Uterus (tissue), 4 donors: ENCODE data around the gene TMEM213. TPM values are rescaled to one million over a fixed set of nuclear protein-coding genes. Genes with fewer than 3 reads are reported as not detected.

ENCODE experiments used
- DNase-seq, 2 donors: peaks; one replicate each; pipeline ENCODE4 v3.0.0-alpha.2; 2019 to 2020
- H3K27ac ChIP-seq, 2 donors: fragments of 200-600 bp; sonication (generic); 1 replicate in 1 of 2; 2 replicates in 1 of 2; pipeline ENCODE4 v1.5.1; 2016 to 2018
- H3K27me3 ChIP-seq, 2 donors: fragments of 200-600 bp; sonication (generic); one replicate each; pipeline ENCODE4 v1.5.1; 2018 to 2019; ENCODE audit warnings: control low read depth in 1 of 2
- H3K36me3 ChIP-seq, 2 donors: fragments of 200-600 bp; sonication (generic); one replicate each; pipeline ENCODE4 v1.5.1; 2019; ENCODE audit warnings: control low read depth in 1 of 2
- H3K4me1 ChIP-seq, 2 donors: fragments of 200-600 bp; sonication (generic); one replicate each; pipeline ENCODE4 v1.5.1; 2018 to 2019; ENCODE audit warnings: control low read depth in 1 of 2
- H3K4me3 ChIP-seq, 2 donors: fragments of 200-600 bp; sonication (generic); 1 replicate in 1 of 2; 2 replicates in 1 of 2; pipeline ENCODE4 v1.5.1; 2018 to 2019; ENCODE audit warnings: mild to moderate bottlenecking in 1 of 2
- H3K9me3 ChIP-seq, 2 donors: fragments of 200-600 bp; sonication (generic); one replicate each; pipeline ENCODE4 v1.5.1; 2019; ENCODE audit warnings: control low read depth in 1 of 2
- CTCF ChIP-seq, 4 experiments: fragments of 200-600 bp in 2 of 4; fragments of 450-650 bp in 2 of 4; sonication (generic) in 2 of 4; IDR thresholded peaks; one replicate each; pipeline ENCODE4 v1.5.1; 2016 to 2019; ENCODE audit warnings: antibody characterized with exemption in 4 of 4, mild to moderate bottlenecking in 2 of 4, moderate library complexity in 1 of 4
- POLR2A ChIP-seq, 2 donors: fragments of 450-650 bp; IDR thresholded peaks; one replicate each; pipeline ENCODE4 v1.6.1; 2016; ENCODE audit warnings: antibody characterized with exemption in 2 of 2, mild to moderate bottlenecking in 1 of 2, moderate library complexity in 1 of 2
- intact Hi-C: fragments of 100-400 bp; cut with DNase I; formaldehyde crosslinking; loops from one replicate; pipeline ENCODE4 v1.15.1; 2023; ENCODE audit warnings: low total_unique reads
- total RNA-seq, 4 donors: library from RNA; depleted of rRNA in 3 of 4; stranded (reverse); fragments of >200 nt in 3 of 4; gene quantifications; one replicate each; pipeline versions ENCODE4 v1.1.0 to v1.2.4, GENCODE V29; 2014 to 2023
- donor health status: DM: yes; HTN: yes; CAD: no.

The TMEM213 gene
- total RNA-seq, 4 donors from 2014 or later = 0.35 TPM; not detected in 3

DNA sequence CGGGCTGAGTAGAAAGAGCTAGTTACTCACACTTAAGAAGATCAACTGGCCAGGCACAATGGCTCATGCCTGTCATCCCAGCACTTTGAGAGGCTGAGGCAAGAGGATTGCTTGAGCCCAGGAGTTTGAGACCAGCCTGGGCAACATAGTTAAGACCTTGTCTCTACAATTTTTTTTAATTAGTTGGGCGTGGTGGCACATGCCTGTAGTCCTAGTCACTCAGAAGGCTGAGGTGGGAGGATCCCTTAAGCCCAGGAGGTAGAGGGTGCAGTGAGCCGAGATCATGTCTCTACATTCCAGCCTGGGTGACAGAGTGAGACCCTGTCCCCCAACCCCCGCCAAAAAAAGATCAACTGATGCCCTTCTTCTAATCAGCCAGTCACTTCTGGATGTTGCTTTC lies 74.8 kb downstream of the TMEM213 start:
- H3K36me3 ChIP-seq = no peaks in the 10 kb centered on the region
- H3K27me3 ChIP-seq = no peaks in the 10 kb centered on the region
- no peak for DNase-seq
- no peaks in the 10 kb centered on the region for H3K9me3 ChIP-seq
- intact Hi-C loops = no loop called here
- no peak overlapping the region for H3K27ac ChIP-seq
- H3K4me3 ChIP-seq = no peak overlapping the region
- no peak for TF ChIP-seq CTCF (IDR thresholded peaks at IDR 0.05)
- no peak for TF ChIP-seq POLR2A (IDR thresholded peaks at IDR 0.05)
- no peaks in the 10 kb centered on the region for H3K4me1 ChIP-seq

DNA sequence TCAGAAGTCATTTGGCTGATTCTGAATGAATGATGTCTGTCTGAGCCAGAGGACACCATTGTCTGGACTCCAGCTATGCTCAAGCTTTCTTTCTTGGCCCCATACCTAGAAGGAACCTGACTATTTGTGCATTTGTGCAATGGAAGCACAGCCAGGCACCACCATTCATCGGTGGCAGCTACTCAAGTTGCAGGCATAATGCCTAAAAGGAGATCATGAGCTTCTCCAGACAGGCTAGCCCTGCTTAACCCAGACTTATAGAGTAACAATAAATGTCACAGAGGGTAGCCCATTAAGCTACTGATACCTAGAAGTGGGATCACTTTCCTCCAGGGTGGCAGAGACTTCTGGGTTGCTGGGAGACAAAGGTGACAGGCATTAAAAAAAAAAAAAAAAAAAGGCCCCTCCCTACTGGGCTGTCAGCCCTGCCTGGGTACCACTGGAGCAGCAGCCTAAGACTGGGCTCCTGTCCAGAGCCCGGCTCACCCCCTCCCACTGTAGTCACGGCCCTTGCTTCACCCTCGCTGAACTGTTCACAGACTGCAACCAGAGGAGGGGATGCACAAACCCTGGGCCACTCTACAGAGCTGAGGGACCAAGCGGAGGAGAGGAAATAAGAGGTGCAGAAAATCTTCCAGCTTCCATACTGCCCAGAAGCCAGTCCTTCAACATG lies 75.6 kb downstream of the TMEM213 start:
- H3K4me1 ChIP-seq = no peaks in the 10 kb centered on the region
- no peak for DNase-seq
- H3K36me3 ChIP-seq = no peaks in the 10 kb centered on the region
- no peak overlapping the region for H3K4me3 ChIP-seq
- TF ChIP-seq CTCF (IDR thresholded peaks at IDR 0.05) = no peak
- no peak for TF ChIP-seq POLR2A (IDR thresholded peaks at IDR 0.05)
- no peak overlapping the region for H3K27ac ChIP-seq
- intact Hi-C loops = no loop called here
- no peaks in the 10 kb centered on the region for H3K27me3 ChIP-seq
- no peaks in the 10 kb centered on the region for H3K9me3 ChIP-seq

DNA sequence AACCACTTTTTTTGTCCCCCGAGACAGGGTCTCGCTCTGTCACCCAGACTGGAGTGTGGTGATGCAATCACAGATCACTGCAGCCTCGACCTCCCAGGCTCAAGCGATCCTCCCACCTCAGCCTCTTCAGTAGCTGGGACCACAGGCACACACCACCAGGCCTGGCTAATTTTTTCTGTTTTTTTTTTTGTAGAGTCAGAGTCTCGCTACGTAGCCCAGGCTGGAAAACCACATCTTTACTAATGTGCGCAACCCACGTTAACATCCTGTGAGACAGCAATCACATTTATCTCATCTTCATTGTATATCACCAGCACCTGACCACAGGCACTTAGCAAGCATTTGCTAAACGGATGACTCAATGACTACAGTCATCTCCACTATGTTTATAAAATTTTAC lies 78.0 kb downstream of the TMEM213 start:
- H3K27me3 ChIP-seq = no peaks in the 10 kb centered on the region
- intact Hi-C loops = no loop called here
- DNase-seq = no peak
- no peaks in the 10 kb centered on the region for H3K9me3 ChIP-seq
- no peak for TF ChIP-seq POLR2A (IDR thresholded peaks at IDR 0.05)
- TF ChIP-seq CTCF (IDR thresholded peaks at IDR 0.05) = no peak
- H3K36me3 ChIP-seq = no peaks in the 10 kb centered on the region
- H3K27ac ChIP-seq = no peak overlapping the region
- H3K4me3 ChIP-seq = no peak overlapping the region
- H3K4me1 ChIP-seq = no peaks in the 10 kb centered on the region

DNA sequence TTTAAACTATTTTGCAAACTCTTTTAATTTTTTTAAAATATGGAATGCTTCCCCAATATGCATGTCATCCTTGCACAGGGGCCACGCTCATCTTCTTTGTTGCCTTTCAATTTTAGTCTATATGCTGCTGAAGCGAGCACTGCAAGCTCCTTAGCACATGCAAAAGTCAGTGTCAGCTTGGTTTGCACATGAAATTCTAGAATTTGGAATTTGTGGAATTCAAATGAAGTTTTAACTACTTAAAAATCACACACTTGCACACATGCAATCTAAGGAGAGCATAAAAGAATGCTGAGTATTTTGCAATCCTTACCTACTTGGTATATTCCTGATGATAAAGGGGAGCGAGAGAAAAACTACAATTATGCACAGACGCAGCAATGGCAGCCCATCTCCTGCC lies 78.5 kb downstream of the TMEM213 start:
- Histone ChIP-seq H3K27me3 (no peaks in the 10 kb centered on the region), H3K9me3 (no peaks in the 10 kb centered on the region), H3K27ac (no peak overlapping the region), H3K4me3 (no peak overlapping the region), H3K4me1 (no peaks in the 10 kb centered on the region), H3K36me3 (no peaks in the 10 kb centered on the region)
- TF ChIP-seq CTCF (IDR thresholded peaks at IDR 0.05) (no peak), POLR2A (IDR thresholded peaks at IDR 0.05) (no peak)
- intact Hi-C loops = no loop called here
- DNase-seq = no peak

GRCh38 chr7:138878051-138878450 lies 80.3 kb downstream of the TMEM213 start:
- no peaks in the 10 kb centered on the region for H3K4me1 ChIP-seq
- no peak overlapping the region for H3K4me3 ChIP-seq
- no peak for TF ChIP-seq CTCF (IDR thresholded peaks at IDR 0.05)
- no peak for TF ChIP-seq POLR2A (IDR thresholded peaks at IDR 0.05)
- no peak overlapping the region for H3K27ac ChIP-seq
- H3K9me3 ChIP-seq = no peaks in the 10 kb centered on the region
- no peak for DNase-seq
- no peaks in the 10 kb centered on the region for H3K36me3 ChIP-seq
- H3K27me3 ChIP-seq = no peaks in the 10 kb centered on the region
- intact Hi-C loops = no loop called here
